Measurements from ENCODE around the gene GDPD1.

Gene GDPD1

DNA sequence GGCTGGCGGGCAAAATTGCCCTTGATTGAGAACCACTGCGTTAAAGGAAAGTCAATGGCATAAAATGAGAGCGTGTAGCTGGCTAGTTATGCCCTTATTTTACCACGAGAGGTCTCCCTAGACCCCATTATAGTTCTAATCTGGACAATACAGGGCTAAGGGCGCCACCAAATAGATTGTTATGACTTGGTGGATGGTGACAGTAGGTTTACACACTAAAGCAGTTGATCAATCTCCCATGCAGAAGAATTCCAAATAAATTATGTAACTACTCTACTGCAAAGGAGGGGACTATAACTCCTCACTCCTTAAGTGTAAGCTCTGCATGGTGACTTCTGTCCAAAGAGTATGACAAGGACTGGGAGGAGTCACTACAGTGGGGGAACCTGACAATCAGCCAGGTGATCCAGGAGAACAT, 90.7 kb downstream of the GDPD1 start:
- in situ Hi-C loops (cut with MboI; ENCODE audit: low sequenced_read_pairs): loop anchor here (10.0 kb wide), 1 partner anchor 134 kb away; no protein-coding TSS in a partner anchor

DNA sequence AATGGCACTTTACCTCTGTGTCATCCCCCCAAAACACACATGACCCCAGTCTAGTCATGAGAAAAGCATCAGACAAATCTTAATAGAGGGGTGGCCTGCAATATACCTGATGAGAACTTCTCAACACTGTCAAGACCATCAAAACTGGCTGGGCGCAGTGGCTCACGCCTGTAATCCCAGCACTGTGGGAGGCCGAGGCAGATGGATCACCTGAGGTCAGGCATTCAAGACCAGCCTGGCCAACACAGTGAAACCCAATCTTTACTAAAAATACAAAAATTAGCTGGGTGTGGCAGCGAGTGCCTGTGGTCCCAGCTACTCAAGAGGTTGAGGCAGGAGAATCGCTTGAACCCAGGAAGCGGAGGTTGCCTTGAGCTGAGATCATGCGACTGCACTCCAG, 91.2 kb downstream of the GDPD1 start:
- in situ Hi-C loops (cut with MboI; ENCODE audit: low sequenced_read_pairs): loop anchor here (10.0 kb wide), 1 partner anchor 133 kb away; no protein-coding TSS in a partner anchor

DNA sequence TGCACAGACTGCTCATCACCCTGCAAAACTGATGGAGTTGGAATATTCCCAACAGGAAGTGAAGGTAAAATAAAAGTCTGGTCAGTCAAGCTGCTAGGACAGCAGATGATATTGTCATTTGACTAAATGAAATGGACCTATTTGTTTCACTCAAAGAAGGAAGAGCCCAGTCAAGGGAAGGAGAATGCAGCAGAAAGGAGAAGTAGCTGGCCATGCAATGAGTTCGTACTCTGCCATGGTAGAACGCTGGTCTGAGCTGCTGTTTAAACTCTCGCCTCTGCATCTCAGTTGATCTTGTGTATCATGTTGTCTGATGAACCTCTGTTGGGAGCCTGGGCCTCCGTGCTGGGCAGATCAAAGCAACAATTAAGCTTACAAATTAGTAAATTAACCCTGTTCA, 95.6 kb downstream of the GDPD1 start:
- in situ Hi-C loops (cut with MboI; ENCODE audit: low sequenced_read_pairs): loop anchor here (10.0 kb wide), 1 partner anchor 129 kb away; no protein-coding TSS in a partner anchor

Measured in HL-60/S4 treated with phorbol 12-myristate 13-acetate at 8.2 ng/mL for 4 days and 3 days (cell line).